B cell (primary cell): ENCODE measurements around the gene BMF. TPM values are rescaled to one million over a fixed set of nuclear protein-coding genes. Genes with fewer than 3 reads are reported as not detected.

Experiments used
- ATAC-seq: fragments of 200-7000 bp; cut with Tn5 transposase; one replicate; pipeline ENCODE4 v1.10.0; 2021; ENCODE audit warnings: low read depth, mild to moderate bottlenecking, moderate number of reproducible peaks, moderate library complexity
- CTCF ChIA-PET: fragments of 350-600 bp; sonication (Branson Sonifier 250); formaldehyde crosslinking; loops from one replicate; lab custom pipeline; 2021; ENCODE audit warnings: antibody characterized with exemption, inconsistent platforms; lab: Charles Lee
- POLR2A ChIA-PET: fragments of 350-600 bp; sonication (Branson Sonifier 250); formaldehyde crosslinking; loops from one replicate; lab custom pipeline; 2021; ENCODE audit warnings: antibody characterized with exemption; lab: Charles Lee
- DNase-seq: peaks from one replicate; pipeline ENCODE4 v3.0.0; 2013
- H2AFZ ChIP-seq: 2 replicates; pipeline ENCODE4 v1.6.1; 2012; ENCODE audit warnings: mild to moderate bottlenecking, low read depth, low read length; ENCODE audit not compliant: insufficient read depth, poor library complexity, severe bottlenecking
- H3K27ac ChIP-seq, 2 donors: 1 replicate in 1 of 2; 2 replicates in 1 of 2; pipeline ENCODE4 v1.5.1; 2012 to 2013; ENCODE audit warnings: low read length in 2 of 2, mild to moderate bottlenecking in 2 of 2, moderate library complexity in 1 of 2
- H3K27me3 ChIP-seq, 4 experiments: fragments of 200-600 bp in 1 of 4; sonication (generic) in 1 of 4; replicated peaks in 1 of 4; 1 replicate in 2 of 4; 2 replicates in 2 of 4; pipeline versions ENCODE4 v1.6.1 to v1.7.0; 2013 to 2016; ENCODE audit warnings: low read length in 3 of 4, mild to moderate bottlenecking in 2 of 4, mixed read lengths in 1 of 4, moderate library complexity in 1 of 4; ENCODE audit not compliant: insufficient read depth in 4 of 4, control insufficient read depth in 3 of 4; ENCODE audit errors: control extremely low read depth in 1 of 4
- H3K36me3 ChIP-seq, 2 experiments: replicated peaks in 1 of 2; 1 replicate in 1 of 2; 2 replicates in 1 of 2; pipeline versions ENCODE4 v1.6.1 to v1.7.1; 2013; ENCODE audit warnings: low read length in 1 of 2; ENCODE audit not compliant: insufficient read depth in 2 of 2, control insufficient read depth in 1 of 2; ENCODE audit errors: control extremely low read depth in 1 of 2, extremely low read depth in 1 of 2
- H3K4me1 ChIP-seq, 2 donors: fragments of 200-600 bp in 1 of 2; sonication (generic) in 1 of 2; 1 replicate in 1 of 2; 2 replicates in 1 of 2; pipeline versions ENCODE4 v1.5.1 to v1.6.1; 2013 to 2017; ENCODE audit warnings: low read length in 2 of 2; ENCODE audit not compliant: control insufficient read depth in 2 of 2, insufficient read depth in 2 of 2
- H3K4me2 ChIP-seq: replicated peaks from 2 replicates; pipeline ENCODE3; 2012; ENCODE audit warnings: mild to moderate bottlenecking, low read depth, low read length; ENCODE audit not compliant: poor library complexity, severe bottlenecking
- H3K4me3 ChIP-seq, 5 experiments: fragments of 200-600 bp in 1 of 5; sonication (generic) in 1 of 5; 1 replicate in 3 of 5; 2 replicates in 2 of 5; pipeline versions ENCODE4 v1.5.1 to v1.7.0; 2011 to 2016; ENCODE audit warnings: low read length in 4 of 5, mild to moderate bottlenecking in 4 of 5, low read depth in 2 of 5, control low read depth in 1 of 5, moderate library complexity in 1 of 5; ENCODE audit not compliant: insufficient read depth in 1 of 5; ENCODE audit errors: control extremely low read depth in 1 of 5, extremely low read depth in 1 of 5
- H3K79me2 ChIP-seq: fragments of 200-600 bp; sonication (generic); one replicate; pipeline ENCODE4 v1.6.0; 2016; ENCODE audit warnings: low read length; ENCODE audit not compliant: control insufficient read depth, insufficient read depth
- H3K9ac ChIP-seq: fragments of 200-600 bp; sonication (generic); 2 replicates; pipeline ENCODE4 v1.6.1; 2017; ENCODE audit warnings: mild to moderate bottlenecking, low read length, moderate library complexity
- H3K9me3 ChIP-seq, 3 donors: one replicate each; pipeline versions ENCODE4 v1.6.1 to v1.7.1; 2013; ENCODE audit warnings: low read length in 2 of 3; ENCODE audit not compliant: control insufficient read depth in 2 of 3, insufficient read depth in 1 of 3; ENCODE audit errors: control extremely low read depth in 1 of 3
- H4K20me1 ChIP-seq: 2 replicates; pipeline ENCODE4 v1.6.0; 2012; ENCODE audit warnings: mild to moderate bottlenecking, low read length; ENCODE audit not compliant: insufficient read depth, control insufficient read depth, poor library complexity, severe bottlenecking
- H3K27ac Mint-ChIP-seq: one replicate; pipeline ENCODE4 v1.8.0; 2021; ENCODE audit warnings: mixed read lengths
- H3K27me3 Mint-ChIP-seq: one replicate; pipeline ENCODE4 v1.8.0; 2021; ENCODE audit warnings: mixed read lengths
- H3K4me1 Mint-ChIP-seq: one replicate; pipeline ENCODE4 v1.8.0; 2021; ENCODE audit warnings: mixed read lengths
- H3K4me3 Mint-ChIP-seq: one replicate; pipeline ENCODE4 v1.8.0; 2021; ENCODE audit warnings: mixed read lengths
- H3K9me3 Mint-ChIP-seq: one replicate; pipeline ENCODE4 v1.8.0; 2022; ENCODE audit warnings: mixed read lengths; ENCODE audit not compliant: insufficient read depth
- CTCF ChIP-seq: fragments of 200-600 bp; IDR thresholded peaks from one replicate; pipeline ENCODE4 v1.8.0; 2022; ENCODE audit warnings: antibody characterized with exemption, mild to moderate bottlenecking
- EZH2 ChIP-seq: IDR thresholded peaks from 2 replicates; pipeline ENCODE4 v1.6.1; 2012; ENCODE audit warnings: borderline replicate concordance, low read depth, mild to moderate bottlenecking, moderate library complexity, low read length; ENCODE audit not compliant: insufficient read depth, poor library complexity, severe bottlenecking
- WGBS: methylation state at CpG from one replicate; pipeline ENCODE4 v1.1.5; 2013; ENCODE audit warnings: missing lambda C conversion rate; ENCODE audit not compliant: insufficient coverage; 5-methylcytosine and 5-hydroxymethylcytosine counted together
- intact Hi-C: fragments of 100-400 bp; cut with micrococcal nuclease; formaldehyde crosslinking; loops from one replicate; pipeline ENCODE4 v1.10.0; 2022
- polyA plus RNA-seq: library from polyadenylated mRNA; depleted of rRNA; stranded (reverse); fragments of >200 nt; gene quantifications from 2 replicates; pipeline ENCODE4 v1.2.3, GENCODE V29; 2012
- total RNA-seq, 2 donors: library from RNA; stranded (reverse); fragments of 120-200 nt in 1 of 2; gene quantifications; 1 replicate in 1 of 2; 2 replicates in 1 of 2; pipeline versions ENCODE4 v1.2.3 to v1.2.4, GENCODE V29; 2013 to 2022

BMF gene
- total and polyA plus RNA-seq, 2 donors (not counting 1 experiment from before 2014, with no cell fraction given) = 43.2 to 343 TPM

- TF ChIP-seq CTCF (peak; percentile 23), EZH2 (no peak)
- peak; percentile 95 for DNase-seq
- peak within 1 kb of the TSS; percentile 84 for H2AFZ ChIP-seq
- intact Hi-C loops = loop anchor here (1.0 to 2.0 kb wide), 4 partner anchors 69 to 256 kb away; partner anchors contain the start of genes BMF and FSIP1
- H3K4me2 ChIP-seq = peak within 1 kb of the TSS; percentile 70
- H3K9ac ChIP-seq = peak within 1 kb of the TSS; percentile 88
- Mint-ChIP-seq H3K27ac (peak within 1 kb of the TSS; percentile 92), H3K9me3 (no peaks in the 10 kb centered on the region), H3K27me3 (no peaks in the 10 kb centered on the region), H3K4me3 (peak within 1 kb of the TSS; percentile 97), H3K4me1 (peaks cover 28% of the 10 kb centered on the region)
- H3K79me2 ChIP-seq = peaks cover 36% of the 10 kb centered on the region
- H3K4me1 ChIP-seq = peaks cover 14 to 21% of the 10 kb centered on the region in 2 donors
- ChIA-PET POLR2A (interaction anchor here (0.6 to 3.9 kb wide), 7 partner anchors 9 to 256 kb away, joined by 3 to 37 read pairs (median 4); partner anchors contain the start of genes BMF and FSIP1), CTCF (interaction anchor here (0.8 to 17.9 kb wide), 7 partner anchors 10 to 269 kb away, joined by 3 to 934 read pairs (median 4); partner anchors contain the start of genes BMF and PLCB2)
- peak; percentile 96 for ATAC-seq
- under 1% methylated on average over 39 of the region's 59 CpGs for WGBS
- H3K27ac ChIP-seq = peak within 1 kb of the TSS; percentile 93 to 95
- no peaks in the 10 kb centered on the region for H3K27me3 ChIP-seq
- H4K20me1 ChIP-seq = no peaks in the 10 kb centered on the region
- no peaks in the 10 kb centered on the region for H3K9me3 ChIP-seq
- H3K4me3 ChIP-seq = peak within 1 kb of the TSS; percentile 72 to 99 (median 96)
- peaks cover 4 to 28% of the 10 kb centered on the region in 2 experiments for H3K36me3 ChIP-seq
These were observed 69.8 kb downstream of the BMF start, which contains the start of gene SRP14 for GRCh38 chr15:40038638-40039543. Gene SRP14 (minus strand): TSS chr15:40039181. CDS start chr15:40039116, 65 bp downstream.
